Sigmoid colon (tissue), 4 donors: Measurements from ENCODE around the gene AP1G1.

ENCODE experiments used
- EP300 ChIP-seq, 4 donors: sonication (generic); formaldehyde crosslinking; IDR thresholded peaks; one replicate each; pipeline ENCODE4 v1.6.1; 2017; ENCODE audit warnings: antibody characterized with exemption in 4 of 4
- POLR2A ChIP-seq, 2 donors: fragments of 450-650 bp; IDR thresholded peaks; one replicate each; pipeline ENCODE4 v1.6.1; 2016; ENCODE audit warnings: antibody characterized with exemption in 2 of 2, mild to moderate bottlenecking in 2 of 2, moderate library complexity in 2 of 2
- POLR2AphosphoS5 ChIP-seq, 4 donors: sonication (generic); formaldehyde crosslinking; IDR thresholded peaks; one replicate each; pipeline ENCODE4 v1.6.1; 2017; ENCODE audit warnings: antibody characterized with exemption in 4 of 4
- TF ChIP-seq, protein P1 (sequence below), 4 experiments: fragments of 450-650 bp in 3 of 4; fragments of 200-600 bp in 1 of 4; IDR thresholded peaks; one replicate each; pipeline ENCODE4 v1.5.1; 2016 to 2019; ENCODE audit warnings: antibody characterized with exemption in 4 of 4, mild to moderate bottlenecking in 3 of 4, moderate library complexity in 2 of 4

DNA sequence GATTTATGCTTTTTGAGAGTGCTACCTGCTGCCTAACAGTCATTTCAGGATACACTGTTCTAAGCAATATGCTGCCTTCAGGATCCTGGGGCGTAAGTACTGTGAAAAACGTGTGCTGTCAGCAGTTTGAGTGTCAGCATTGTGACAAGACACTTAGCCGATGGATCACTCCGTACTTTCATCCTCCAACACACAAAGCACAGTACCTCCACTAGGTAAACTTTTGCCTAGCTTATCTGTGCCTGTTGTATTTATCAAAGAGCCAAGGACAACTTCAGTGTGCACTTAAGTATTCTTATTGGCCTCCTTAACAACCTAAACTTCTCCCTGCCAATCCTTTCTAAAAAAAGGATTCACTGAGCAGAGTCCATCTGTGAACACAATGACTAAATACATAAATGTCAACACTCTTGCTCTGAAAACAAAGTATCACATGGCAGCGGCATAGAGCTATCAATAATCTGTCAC is 50.3 kb downstream of the AP1G1 start:
- TF ChIP-seq, protein P1, sequence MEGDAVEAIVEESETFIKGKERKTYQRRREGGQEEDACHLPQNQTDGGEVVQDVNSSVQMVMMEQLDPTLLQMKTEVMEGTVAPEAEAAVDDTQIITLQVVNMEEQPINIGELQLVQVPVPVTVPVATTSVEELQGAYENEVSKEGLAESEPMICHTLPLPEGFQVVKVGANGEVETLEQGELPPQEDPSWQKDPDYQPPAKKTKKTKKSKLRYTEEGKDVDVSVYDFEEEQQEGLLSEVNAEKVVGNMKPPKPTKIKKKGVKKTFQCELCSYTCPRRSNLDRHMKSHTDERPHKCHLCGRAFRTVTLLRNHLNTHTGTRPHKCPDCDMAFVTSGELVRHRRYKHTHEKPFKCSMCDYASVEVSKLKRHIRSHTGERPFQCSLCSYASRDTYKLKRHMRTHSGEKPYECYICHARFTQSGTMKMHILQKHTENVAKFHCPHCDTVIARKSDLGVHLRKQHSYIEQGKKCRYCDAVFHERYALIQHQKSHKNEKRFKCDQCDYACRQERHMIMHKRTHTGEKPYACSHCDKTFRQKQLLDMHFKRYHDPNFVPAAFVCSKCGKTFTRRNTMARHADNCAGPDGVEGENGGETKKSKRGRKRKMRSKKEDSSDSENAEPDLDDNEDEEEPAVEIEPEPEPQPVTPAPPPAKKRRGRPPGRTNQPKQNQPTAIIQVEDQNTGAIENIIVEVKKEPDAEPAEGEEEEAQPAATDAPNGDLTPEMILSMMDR (IDR thresholded peaks at IDR 0.05), result no peak
- TF ChIP-seq EP300 (IDR thresholded peaks at IDR 0.05), result no peak
- TF ChIP-seq POLR2A (IDR thresholded peaks at IDR 0.05), result no peak
- no peak for TF ChIP-seq POLR2AphosphoS5 (IDR thresholded peaks at IDR 0.05)
